ACC112 (cell line): ENCODE results near the gene ALG12.
A peak's percentile ranks its signal among the peaks of the same experiment; 100 is the strongest.

Experiments
- H2AFZ ChIP-seq: fragments of 200-600 bp; sonication (generic); one replicate; pipeline ENCODE4 v1.6.0; 2017; ENCODE audit warnings: antibody characterized with exemption, low read length; ENCODE audit not compliant: unreplicated experiment
- H3K27ac ChIP-seq: fragments of 200-600 bp; sonication (generic); 2 replicates; pipeline ENCODE4 v1.5.1; 2014; ENCODE audit warnings: low read depth, mild to moderate bottlenecking, antibody characterized with exemption, low read length, moderate library complexity
- H3K27me3 ChIP-seq: fragments of 200-600 bp; sonication (generic); 2 replicates; pipeline ENCODE4 v1.6.1; 2014; ENCODE audit warnings: mild to moderate bottlenecking, antibody characterized with exemption, low read length, moderate library complexity, mixed read lengths; ENCODE audit not compliant: insufficient read depth
- H3K36me3 ChIP-seq: fragments of 200-600 bp; sonication (generic); 2 replicates; pipeline ENCODE4 v1.6.1; 2016; ENCODE audit warnings: mild to moderate bottlenecking, antibody characterized with exemption, low read length, moderate library complexity, mixed read lengths; ENCODE audit not compliant: insufficient read depth
- H3K4me1 ChIP-seq: fragments of 200-600 bp; sonication (generic); one replicate; pipeline ENCODE4 v1.6.1; 2016; ENCODE audit warnings: low read length, mixed read lengths; ENCODE audit not compliant: insufficient read depth, unreplicated experiment, control insufficient read depth
- H3K4me3 ChIP-seq: fragments of 200-600 bp; sonication (generic); 2 replicates; pipeline ENCODE4 v1.5.1; 2014; ENCODE audit warnings: mild to moderate bottlenecking, low read depth, low read length
- H3K79me2 ChIP-seq: fragments of 200-600 bp; sonication (generic); one replicate; pipeline ENCODE4 v1.6.0; 2016; ENCODE audit warnings: low read length; ENCODE audit not compliant: control insufficient read depth, unreplicated experiment, insufficient read depth

ALG12 gene

GRCh38 chr22:49956418-49956770 is 38.2 kb upstream of the ALG12 start:
- Histone ChIP-seq H3K27me3 (no peaks in the 10 kb centered on the region), H3K4me1 (peaks cover 17% of the 10 kb centered on the region), H3K79me2 (peaks cover 5% of the 10 kb centered on the region), H3K36me3 (no peaks in the 10 kb centered on the region), H3K27ac (no peak overlapping the region), H3K4me3 (no peak overlapping the region), H2AFZ (no peak overlapping the region)

GRCh38 chr22:49955581-49956417 is 37.6 kb upstream of the ALG12 start:
- no peak overlapping the region for H3K27ac ChIP-seq
- no peaks in the 10 kb centered on the region for H3K36me3 ChIP-seq
- H3K4me3 ChIP-seq, result no peak overlapping the region
- peaks cover 17% of the 10 kb centered on the region for H3K4me1 ChIP-seq
- no peak overlapping the region for H2AFZ ChIP-seq
- no peaks in the 10 kb centered on the region for H3K27me3 ChIP-seq
- H3K79me2 ChIP-seq, result no peaks in the 10 kb centered on the region

- H3K4me1 ChIP-seq, result peaks cover 17% of the 10 kb centered on the region
- no peak overlapping the region for H3K27ac ChIP-seq
- H3K4me3 ChIP-seq, result no peak overlapping the region
- H2AFZ ChIP-seq, result no peak overlapping the region
- H3K27me3 ChIP-seq, result no peaks in the 10 kb centered on the region
- H3K79me2 ChIP-seq, result no peaks in the 10 kb centered on the region
- no peaks in the 10 kb centered on the region for H3K36me3 ChIP-seq
Measured at GRCh38 chr22:49954991-49955580, 36.8 kb upstream of the ALG12 start.

GRCh38 chr22:49954354-49954753 is 36.1 kb upstream of the ALG12 start:
- no peak overlapping the region for H2AFZ ChIP-seq
- no peaks in the 10 kb centered on the region for H3K79me2 ChIP-seq
- no peaks in the 10 kb centered on the region for H3K36me3 ChIP-seq
- H3K27ac ChIP-seq, result no peak overlapping the region
- H3K4me1 ChIP-seq, result peaks cover 17% of the 10 kb centered on the region
- no peak overlapping the region for H3K4me3 ChIP-seq
- H3K27me3 ChIP-seq, result no peaks in the 10 kb centered on the region

GRCh38 chr22:49953680-49954344 is 35.6 kb upstream of the ALG12 start:
- H3K27me3 ChIP-seq, result no peaks in the 10 kb centered on the region
- no peak overlapping the region for H3K27ac ChIP-seq
- no peak overlapping the region for H2AFZ ChIP-seq
- peaks cover 17% of the 10 kb centered on the region for H3K4me1 ChIP-seq
- no peak overlapping the region for H3K4me3 ChIP-seq
- no peaks in the 10 kb centered on the region for H3K79me2 ChIP-seq
- no peaks in the 10 kb centered on the region for H3K36me3 ChIP-seq

- Histone ChIP-seq H2AFZ (no peak overlapping the region), H3K27ac (no peak overlapping the region), H3K79me2 (no peaks in the 10 kb centered on the region), H3K36me3 (no peaks in the 10 kb centered on the region), H3K4me1 (peaks cover 17% of the 10 kb centered on the region), H3K27me3 (no peaks in the 10 kb centered on the region), H3K4me3 (no peak overlapping the region)
Measured at GRCh38 chr22:49953027-49953679, 34.9 kb upstream of the ALG12 start.

- Histone ChIP-seq H2AFZ (no peak overlapping the region), H3K27me3 (no peaks in the 10 kb centered on the region), H3K4me3 (no peak overlapping the region), H3K79me2 (no peaks in the 10 kb centered on the region), H3K4me1 (peaks cover 17% of the 10 kb centered on the region), H3K36me3 (no peaks in the 10 kb centered on the region), H3K27ac (peak overlapping the region; percentile 43)
Measured at GRCh38 chr22:49951986-49952896, 34.0 kb upstream of the ALG12 start.

GRCh38 chr22:49951678-49951985 is 33.4 kb upstream of the ALG12 start:
- Histone ChIP-seq H3K4me1 (peaks cover 17% of the 10 kb centered on the region), H3K4me3 (no peak overlapping the region), H2AFZ (no peak overlapping the region), H3K36me3 (no peaks in the 10 kb centered on the region), H3K27me3 (no peaks in the 10 kb centered on the region), H3K27ac (peak overlapping the region; percentile 43; the same call in 1 of the 2 replicates), H3K79me2 (no peaks in the 10 kb centered on the region)

GRCh38 chr22:49951000-49951677 is 32.9 kb upstream of the ALG12 start:
- Histone ChIP-seq H3K4me1 (peaks cover 17% of the 10 kb centered on the region), H2AFZ (no peak overlapping the region), H3K4me3 (no peak overlapping the region), H3K27ac (no peak overlapping the region), H3K27me3 (no peaks in the 10 kb centered on the region), H3K36me3 (no peaks in the 10 kb centered on the region), H3K79me2 (no peaks in the 10 kb centered on the region)
